ENCODE results near the gene SNCB.

The SNCB gene

DNA sequence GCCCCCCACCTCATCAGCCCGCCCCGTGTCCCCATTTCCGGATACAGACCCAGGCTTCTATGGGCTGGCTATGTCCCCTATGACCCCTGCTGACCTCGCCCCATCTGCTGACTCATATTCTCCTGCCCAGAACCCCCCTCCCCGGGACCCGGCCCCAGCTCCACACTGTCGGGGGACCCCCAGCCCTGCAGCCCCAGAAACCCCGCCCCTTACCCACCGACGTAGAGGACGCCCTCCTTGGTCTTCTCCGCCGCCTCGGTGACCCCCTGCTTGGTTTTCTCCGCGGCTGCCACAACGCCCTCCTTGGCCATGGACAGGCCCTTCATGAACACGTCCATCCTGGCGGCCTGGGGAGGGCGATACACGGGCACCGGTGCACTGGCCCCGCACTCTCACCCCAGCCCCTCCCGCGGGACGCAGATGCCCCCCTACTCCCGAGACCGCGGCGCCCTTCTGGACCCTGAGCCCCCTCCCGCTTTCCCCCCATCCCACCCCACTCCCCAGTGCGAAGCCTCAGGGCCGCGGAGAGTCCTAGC lies 949 bp downstream of the SNCB start:
- no peak overlapping the region for H3K4me3 ChIP-seq (ENCODE audit: low read depth, low read length)
- TF ChIP-seq, protein P1, sequence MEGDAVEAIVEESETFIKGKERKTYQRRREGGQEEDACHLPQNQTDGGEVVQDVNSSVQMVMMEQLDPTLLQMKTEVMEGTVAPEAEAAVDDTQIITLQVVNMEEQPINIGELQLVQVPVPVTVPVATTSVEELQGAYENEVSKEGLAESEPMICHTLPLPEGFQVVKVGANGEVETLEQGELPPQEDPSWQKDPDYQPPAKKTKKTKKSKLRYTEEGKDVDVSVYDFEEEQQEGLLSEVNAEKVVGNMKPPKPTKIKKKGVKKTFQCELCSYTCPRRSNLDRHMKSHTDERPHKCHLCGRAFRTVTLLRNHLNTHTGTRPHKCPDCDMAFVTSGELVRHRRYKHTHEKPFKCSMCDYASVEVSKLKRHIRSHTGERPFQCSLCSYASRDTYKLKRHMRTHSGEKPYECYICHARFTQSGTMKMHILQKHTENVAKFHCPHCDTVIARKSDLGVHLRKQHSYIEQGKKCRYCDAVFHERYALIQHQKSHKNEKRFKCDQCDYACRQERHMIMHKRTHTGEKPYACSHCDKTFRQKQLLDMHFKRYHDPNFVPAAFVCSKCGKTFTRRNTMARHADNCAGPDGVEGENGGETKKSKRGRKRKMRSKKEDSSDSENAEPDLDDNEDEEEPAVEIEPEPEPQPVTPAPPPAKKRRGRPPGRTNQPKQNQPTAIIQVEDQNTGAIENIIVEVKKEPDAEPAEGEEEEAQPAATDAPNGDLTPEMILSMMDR (conservative IDR thresholded peaks at IDR 0.05; ENCODE audit: low read depth, low read length) = no peak

DNA sequence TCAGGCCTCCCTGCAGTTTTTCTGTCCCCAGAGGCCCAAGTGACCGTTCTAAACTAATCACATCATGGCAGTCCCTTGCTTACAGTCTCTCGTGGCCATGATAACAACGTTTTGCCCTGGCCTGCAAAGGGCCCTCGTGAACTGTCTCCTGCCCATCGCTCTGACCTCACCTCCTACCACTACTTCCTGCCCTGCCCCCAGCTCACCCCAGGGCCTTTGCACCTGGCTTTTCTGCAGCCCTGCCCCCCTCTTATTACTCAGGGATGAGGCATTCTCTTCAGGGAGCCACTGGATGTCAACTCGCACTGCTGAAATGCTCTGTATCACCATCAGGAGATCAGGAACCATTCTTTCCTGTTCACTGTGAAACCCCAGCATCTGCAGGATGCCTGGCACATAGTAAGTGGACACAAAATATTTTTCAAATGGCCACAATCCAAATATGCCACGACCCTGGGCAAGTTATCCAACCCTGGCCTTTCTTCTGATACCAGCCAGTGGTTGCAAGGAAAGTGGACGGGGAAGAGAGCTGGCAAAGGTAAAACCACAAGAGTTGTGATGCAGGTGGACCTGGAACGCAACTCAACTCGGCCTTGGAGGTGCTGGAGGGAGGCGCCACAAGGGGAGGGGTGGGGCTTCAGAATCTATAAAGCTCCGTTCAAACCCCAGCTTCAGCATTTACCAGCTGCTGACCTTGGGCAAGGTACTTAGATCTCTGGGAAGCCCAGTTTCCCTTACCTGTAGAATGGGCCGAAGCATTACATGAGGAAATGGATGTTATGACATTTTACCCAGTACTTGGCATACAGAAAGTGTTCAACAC lies 1.7 kb downstream of the SNCB start:
- no peak for DNase-seq (ENCODE audit: low read depth)
- H3K4me3 ChIP-seq (ENCODE audit: low read depth, low read length) = no peak overlapping the region
- TF ChIP-seq, protein P1 (conservative IDR thresholded peaks at IDR 0.05; ENCODE audit: low read depth, low read length) = no peak

More for the DNA sequence above, 949 bp downstream of the SNCB start:
- no peak for DNase-seq (ENCODE audit: low read depth)

DNA sequence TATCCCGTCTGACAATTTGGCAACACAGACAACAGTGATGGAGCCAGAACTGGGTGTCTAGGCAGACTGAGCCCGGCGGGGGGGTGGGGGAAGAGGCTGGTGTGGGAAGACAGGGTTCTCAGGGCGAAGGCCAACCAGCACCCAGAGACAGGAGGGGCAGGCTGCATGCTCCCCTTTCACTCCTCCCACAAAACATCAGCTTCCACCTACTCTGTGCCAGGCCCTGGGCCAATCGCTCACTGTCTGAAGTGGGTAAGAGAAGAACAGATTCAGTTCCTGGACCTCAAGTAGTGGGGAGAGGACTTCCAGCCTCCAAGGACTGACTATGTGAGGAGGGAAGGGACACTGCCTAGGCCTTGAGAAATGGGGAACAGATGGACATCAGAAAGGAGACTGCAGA lies 2.8 kb downstream of the SNCB start:
- TF ChIP-seq, protein P1 (conservative IDR thresholded peaks at IDR 0.05; ENCODE audit: low read depth, low read length) = no peak
- DNase-seq (ENCODE audit: low read depth) = no peak

DNA sequence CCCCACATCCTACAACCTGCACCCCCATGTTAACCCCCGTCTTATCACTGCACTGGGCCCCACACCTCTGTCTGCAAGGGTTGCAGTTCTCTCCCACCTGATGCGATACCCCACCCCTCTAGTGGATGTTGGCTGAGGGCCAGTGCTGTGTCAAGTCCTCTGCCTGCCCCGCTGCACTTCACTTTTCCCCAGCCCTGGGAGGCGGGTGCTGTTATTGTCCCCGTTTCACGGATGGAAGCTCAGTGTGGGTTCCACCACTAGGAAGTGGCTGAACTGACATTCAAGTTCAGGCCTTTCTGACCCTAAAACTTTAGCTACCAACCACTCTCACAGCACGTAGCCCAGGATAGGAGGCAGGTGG lies 3.5 kb downstream of the SNCB start:
- H3K4me3 ChIP-seq (ENCODE audit: low read depth, low read length) = no peak overlapping the region
- no peak for DNase-seq (ENCODE audit: low read depth)
- TF ChIP-seq, protein P1 (conservative IDR thresholded peaks at IDR 0.05; ENCODE audit: low read depth, low read length) = no peak

More for the DNA sequence above, 2.8 kb downstream of the SNCB start:
- H3K4me3 ChIP-seq (ENCODE audit: low read depth, low read length) = no peak overlapping the region

DNA sequence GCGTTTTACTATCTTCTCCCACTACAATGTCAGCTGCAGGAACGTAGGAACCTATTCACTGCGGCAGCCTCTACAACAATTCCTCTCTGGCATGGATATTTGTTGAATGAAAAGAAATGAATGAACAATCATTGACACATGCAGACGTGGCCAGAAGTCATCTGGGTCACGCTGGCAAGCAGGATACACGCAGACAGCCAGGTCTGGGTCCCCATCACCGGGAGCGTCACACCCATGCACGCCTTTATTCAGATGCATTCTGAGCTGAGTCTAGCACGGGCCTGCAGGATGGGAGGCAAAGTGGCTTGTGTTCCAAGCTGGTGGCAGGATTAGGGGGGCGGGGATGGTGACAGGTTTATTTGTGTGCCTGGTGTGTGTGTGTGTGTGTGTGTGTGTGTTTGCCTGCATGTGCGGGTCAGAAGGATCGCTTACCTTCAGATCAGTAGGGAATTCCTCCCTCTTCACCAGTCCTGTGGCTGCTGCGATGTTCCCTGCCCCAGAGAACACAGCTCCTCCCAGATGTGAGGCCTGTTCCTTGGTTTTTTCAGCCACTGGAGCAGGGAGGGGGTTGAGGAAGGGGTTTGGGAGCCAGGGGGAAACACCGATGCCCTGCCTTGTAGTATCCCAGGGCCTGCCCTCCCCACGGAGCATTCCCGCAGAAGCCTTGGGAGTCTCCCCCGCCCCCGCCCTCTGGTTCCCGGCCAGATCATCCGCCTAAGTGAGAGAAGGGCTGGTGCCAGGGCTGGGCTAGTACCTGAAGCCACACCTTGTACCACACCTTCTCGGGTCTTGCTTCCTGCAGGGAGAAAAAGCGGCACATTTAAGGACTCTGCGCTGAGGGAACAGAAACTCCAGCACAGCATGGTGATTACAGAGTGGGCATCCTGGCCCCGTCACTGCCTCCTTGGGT lies 4.1 kb downstream of the SNCB start:
- no peak for DNase-seq (ENCODE audit: low read depth)
- TF ChIP-seq, protein P1 (conservative IDR thresholded peaks at IDR 0.05; ENCODE audit: low read depth, low read length) = no peak

DNA sequence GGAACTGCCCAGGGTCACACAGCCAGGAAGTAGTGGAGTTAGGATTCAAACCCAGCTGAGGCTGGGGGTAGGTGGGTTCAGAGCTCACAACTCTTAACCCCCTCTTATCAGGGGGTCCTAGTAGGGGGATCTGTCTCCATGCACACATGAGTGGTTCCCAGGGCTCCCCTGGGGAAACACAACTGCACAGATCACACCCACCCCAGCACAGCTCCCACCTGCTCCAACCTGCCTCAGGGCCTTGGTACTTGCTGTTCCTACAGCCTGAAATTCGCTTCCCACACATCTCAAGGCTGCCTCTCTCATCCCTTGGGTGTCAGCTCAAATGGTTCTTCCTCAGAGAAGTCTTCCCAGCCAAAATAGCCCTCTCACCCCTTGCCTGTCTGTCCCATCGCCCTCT lies 4.8 kb downstream of the SNCB start:
- DNase-seq (ENCODE audit: low read depth) = no peak
- no peak overlapping the region for H3K4me3 ChIP-seq (ENCODE audit: low read depth, low read length)
- TF ChIP-seq, protein P1 (conservative IDR thresholded peaks at IDR 0.05; ENCODE audit: low read depth, low read length) = no peak

More for the DNA sequence above, 4.1 kb downstream of the SNCB start:
- H3K4me3 ChIP-seq (ENCODE audit: low read depth, low read length) = no peak overlapping the region

Data from choroid plexus epithelial cell (primary cell).